Neural progenitor cell (in vitro differentiated cells): Measurements from ENCODE around the gene PSMC3. TPM values are rescaled to one million over a fixed set of nuclear protein-coding genes. Genes with fewer than 3 reads are reported as not detected.

Experiments used
- DNase-seq: peaks from one replicate; pipeline ENCODE4 v3.0.0-alpha.2; 2016; ENCODE audit warnings: low spot score
- H2AFZ ChIP-seq: fragments of 200-600 bp; sonication (generic); replicated peaks from 2 replicates; pipeline ENCODE4 v1.6.1; 2016; ENCODE audit warnings: antibody characterized with exemption
- H3F3A ChIP-seq: fragments of 200-600 bp; sonication (generic); 2 replicates; pipeline ENCODE4 v1.6.1; 2016; ENCODE audit warnings: antibody characterized with exemption, low read depth
- H3K27ac ChIP-seq: fragments of 200-600 bp; sonication (generic); 2 replicates; pipeline ENCODE4 v1.5.1; 2016; ENCODE audit warnings: mild to moderate bottlenecking
- H3K27me3 ChIP-seq: fragments of 200-600 bp; sonication (generic); 2 replicates; pipeline ENCODE4 v1.6.1; 2016; ENCODE audit warnings: mild to moderate bottlenecking, moderate library complexity
- H3K36me3 ChIP-seq: fragments of 200-600 bp; sonication (generic); 2 replicates; pipeline ENCODE4 v1.5.1; 2016
- H3K4me1 ChIP-seq: fragments of 200-600 bp; sonication (generic); 2 replicates; pipeline ENCODE4 v1.6.1; 2016; ENCODE audit warnings: mixed run types
- H3K4me2 ChIP-seq: fragments of 200-600 bp; sonication (generic); 2 replicates; pipeline ENCODE4 v1.6.1; 2016
- H3K4me3 ChIP-seq: fragments of 200-600 bp; sonication (generic); 2 replicates; pipeline ENCODE4 v1.5.1; 2016
- H3K79me2 ChIP-seq: fragments of 200-600 bp; sonication (generic); 2 replicates; pipeline ENCODE4 v1.6.1; 2016; ENCODE audit warnings: low read depth
- H3K9ac ChIP-seq: fragments of 200-600 bp; sonication (generic); 2 replicates; pipeline ENCODE4 v1.6.1; 2016
- H3K9me3 ChIP-seq: fragments of 200-600 bp; sonication (generic); 2 replicates; pipeline ENCODE4 v1.5.1; 2016; ENCODE audit warnings: low read depth
- H4K20me1 ChIP-seq: fragments of 200-600 bp; sonication (generic); 2 replicates; pipeline ENCODE4 v1.6.1; 2016; ENCODE audit warnings: low read depth
- H3K27ac Mint-ChIP-seq: 3 replicates; pipeline ENCODE4 v1.8.0; 2021; ENCODE audit warnings: mixed read lengths
- H3K27me3 Mint-ChIP-seq: 2 replicates; pipeline ENCODE4 v1.8.0; 2022; ENCODE audit warnings: low read depth, mild to moderate bottlenecking, inconsistent platforms, moderate library complexity, mixed read lengths; ENCODE audit not compliant: insufficient read depth
- H3K36me3 Mint-ChIP-seq: 3 replicates; pipeline ENCODE4 v1.8.0; 2021; ENCODE audit warnings: mixed read lengths
- H3K4me1 Mint-ChIP-seq: 3 replicates; pipeline ENCODE4 v1.8.0; 2021; ENCODE audit warnings: mixed read lengths
- H3K4me3 Mint-ChIP-seq: 3 replicates; pipeline ENCODE4 v1.8.0; 2021; ENCODE audit warnings: mild to moderate bottlenecking, moderate library complexity, mixed read lengths
- H3K9me3 Mint-ChIP-seq: 3 replicates; pipeline ENCODE4 v1.8.0; 2020; ENCODE audit warnings: mixed read lengths
- CTCF ChIP-seq: fragments of 200-600 bp; sonication (generic); IDR thresholded peaks from 2 replicates; pipeline ENCODE4 v1.5.1; 2017; ENCODE audit warnings: antibody characterized with exemption, mild to moderate bottlenecking
- EZH2 ChIP-seq: fragments of 200-600 bp; sonication (generic); IDR thresholded peaks from 2 replicates; pipeline ENCODE4 v1.6.1; 2017; ENCODE audit warnings: antibody characterized with exemption, mild to moderate bottlenecking, moderate library complexity
- EZH2phosphoT487 ChIP-seq: fragments of 200-600 bp; sonication (generic); IDR thresholded peaks from 2 replicates; pipeline ENCODE4 v1.6.1; 2017; ENCODE audit warnings: antibody characterized with exemption
- total RNA-seq: library from RNA; depleted of rRNA; stranded (reverse); fragments of >200 nt; gene quantifications from 2 replicates; pipeline ENCODE4 v1.2.3, GENCODE V29; 2015; ENCODE audit warnings: low replicate concordance

PSMC3 gene
- total RNA-seq, 1 donor from 2014 or later: 175 TPM

GRCh38 chr11:47374720-47375019, 51.6 kb downstream of the PSMC3 start:
- no peak overlapping the region for H3K27ac Mint-ChIP-seq
- Histone ChIP-seq H3K4me3 (no peak overlapping the region), H3K36me3 (no peaks in the 10 kb centered on the region), H3K9ac (no peak overlapping the region), H3K79me2 (no peaks in the 10 kb centered on the region), H3F3A (no peaks in the 10 kb centered on the region), H2AFZ (no peak overlapping the region), H3K4me2 (no peak overlapping the region), H3K9me3 (no peaks in the 10 kb centered on the region), H3K27ac (no peak overlapping the region), H4K20me1 (no peaks in the 10 kb centered on the region), H3K4me1 (no peaks in the 10 kb centered on the region), H3K27me3 (no peaks in the 10 kb centered on the region)
- H3K27me3 Mint-ChIP-seq: peaks cover 2% of the 10 kb centered on the region
- no peak for DNase-seq
- no peak overlapping the region for H3K4me3 Mint-ChIP-seq
- TF ChIP-seq CTCF: no peak
- no peak for TF ChIP-seq EZH2
- TF ChIP-seq EZH2phosphoT487: no peak
- no peaks in the 10 kb centered on the region for H3K9me3 Mint-ChIP-seq
- H3K36me3 Mint-ChIP-seq: no peaks in the 10 kb centered on the region
- H3K4me1 Mint-ChIP-seq: peaks cover 7% of the 10 kb centered on the region

GRCh38 chr11:47373876-47374719, 52.1 kb downstream of the PSMC3 start:
- H3K4me1 Mint-ChIP-seq: peaks cover 7% of the 10 kb centered on the region
- H3K9ac ChIP-seq: no peak overlapping the region
- H3K27me3 ChIP-seq: no peaks in the 10 kb centered on the region
- H3K9me3 Mint-ChIP-seq: no peaks in the 10 kb centered on the region
- H3K4me2 ChIP-seq: no peak overlapping the region
- H3K4me3 ChIP-seq: no peak overlapping the region
- DNase-seq: peak; percentile 84
- no peaks in the 10 kb centered on the region for H3K36me3 Mint-ChIP-seq
- no peaks in the 10 kb centered on the region for H3K4me1 ChIP-seq
- H3K27ac Mint-ChIP-seq: no peak overlapping the region
- H3F3A ChIP-seq: no peaks in the 10 kb centered on the region
- H3K9me3 ChIP-seq: no peaks in the 10 kb centered on the region
- H3K4me3 Mint-ChIP-seq: no peak overlapping the region
- H3K27me3 Mint-ChIP-seq: peaks cover 2% of the 10 kb centered on the region
- no peak overlapping the region for H3K27ac ChIP-seq
- H3K36me3 ChIP-seq: no peaks in the 10 kb centered on the region
- H2AFZ ChIP-seq: peak overlapping the region; percentile 76
- no peaks in the 10 kb centered on the region for H3K79me2 ChIP-seq
- TF ChIP-seq EZH2: no peak
- TF ChIP-seq CTCF: peak; percentile 97
- no peaks in the 10 kb centered on the region for H4K20me1 ChIP-seq

GRCh38 chr11:47372422-47372821, 53.8 kb downstream of the PSMC3 start:
- Mint-ChIP-seq H3K27me3 (peaks cover 2% of the 10 kb centered on the region), H3K27ac (no peak overlapping the region)

More at GRCh38 chr11:47372422-47372821, 53.8 kb downstream of the PSMC3 start:
- Histone ChIP-seq H3K27ac (no peak overlapping the region), H4K20me1 (no peaks in the 10 kb centered on the region), H3K36me3 (no peaks in the 10 kb centered on the region), H3K4me1 (no peaks in the 10 kb centered on the region), H3F3A (no peaks in the 10 kb centered on the region), H3K9me3 (no peaks in the 10 kb centered on the region), H3K27me3 (no peaks in the 10 kb centered on the region), H3K79me2 (no peaks in the 10 kb centered on the region), H3K4me3 (no peak overlapping the region), H3K4me2 (no peak overlapping the region), H2AFZ (no peak overlapping the region), H3K9ac (no peak overlapping the region)
- peaks cover 7% of the 10 kb centered on the region for H3K4me1 Mint-ChIP-seq
- no peak for TF ChIP-seq EZH2
- no peak for TF ChIP-seq CTCF
- TF ChIP-seq EZH2phosphoT487: no peak
- no peak overlapping the region for H3K4me3 Mint-ChIP-seq
- no peaks in the 10 kb centered on the region for H3K36me3 Mint-ChIP-seq
- no peak for DNase-seq
- no peaks in the 10 kb centered on the region for H3K9me3 Mint-ChIP-seq
